ENCODE results near the gene IL3.

DNA sequence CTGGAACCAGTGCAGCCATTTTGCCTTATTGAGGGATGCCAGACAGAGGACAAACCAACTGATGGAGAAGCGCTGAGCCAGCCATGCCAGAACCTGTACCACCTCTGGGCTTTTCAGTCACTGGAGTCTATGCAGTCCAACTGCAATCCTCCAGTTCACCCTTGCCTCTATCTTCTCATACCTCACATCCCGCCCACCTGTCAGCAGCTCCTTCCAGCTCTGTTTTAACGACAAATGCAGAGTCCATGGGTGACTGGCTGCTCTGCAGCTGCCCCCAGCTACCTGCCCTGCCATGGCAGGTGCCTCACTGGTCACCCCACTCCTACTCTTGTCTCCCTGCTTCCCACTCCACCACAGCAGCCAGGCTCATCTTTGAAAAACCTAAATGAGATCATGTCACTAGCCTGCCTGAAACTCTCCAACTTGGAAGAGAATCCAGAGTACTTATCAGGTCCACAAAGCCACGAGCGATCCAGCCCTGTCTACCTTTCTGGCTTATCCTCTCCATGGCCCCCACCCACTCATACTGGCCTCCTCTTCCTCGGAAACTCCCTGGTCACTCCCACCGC is 35.0 kb upstream of the IL3 start:
- TF ChIP-seq, protein P1, sequence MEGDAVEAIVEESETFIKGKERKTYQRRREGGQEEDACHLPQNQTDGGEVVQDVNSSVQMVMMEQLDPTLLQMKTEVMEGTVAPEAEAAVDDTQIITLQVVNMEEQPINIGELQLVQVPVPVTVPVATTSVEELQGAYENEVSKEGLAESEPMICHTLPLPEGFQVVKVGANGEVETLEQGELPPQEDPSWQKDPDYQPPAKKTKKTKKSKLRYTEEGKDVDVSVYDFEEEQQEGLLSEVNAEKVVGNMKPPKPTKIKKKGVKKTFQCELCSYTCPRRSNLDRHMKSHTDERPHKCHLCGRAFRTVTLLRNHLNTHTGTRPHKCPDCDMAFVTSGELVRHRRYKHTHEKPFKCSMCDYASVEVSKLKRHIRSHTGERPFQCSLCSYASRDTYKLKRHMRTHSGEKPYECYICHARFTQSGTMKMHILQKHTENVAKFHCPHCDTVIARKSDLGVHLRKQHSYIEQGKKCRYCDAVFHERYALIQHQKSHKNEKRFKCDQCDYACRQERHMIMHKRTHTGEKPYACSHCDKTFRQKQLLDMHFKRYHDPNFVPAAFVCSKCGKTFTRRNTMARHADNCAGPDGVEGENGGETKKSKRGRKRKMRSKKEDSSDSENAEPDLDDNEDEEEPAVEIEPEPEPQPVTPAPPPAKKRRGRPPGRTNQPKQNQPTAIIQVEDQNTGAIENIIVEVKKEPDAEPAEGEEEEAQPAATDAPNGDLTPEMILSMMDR (conservative IDR thresholded peaks at IDR 0.05; ENCODE audit: low read length): no peak
- TF ChIP-seq EZH2phosphoT487 (IDR thresholded peaks at IDR 0.05; ENCODE audit: borderline replicate concordance, low read depth, low read length): no peak

Measured in OCI-LY7 (cell line).